Body of pancreas (tissue), 4 donors: ENCODE measurements around the gene SPOCK1. TPM values are rescaled to one million over a fixed set of nuclear protein-coding genes. Genes with fewer than 3 reads are reported as not detected.
A peak's percentile ranks its signal among the peaks of the same experiment; 100 is the strongest.
"Not testable (repeated sequence)": the region's sequence is repeated elsewhere in the genome, so short reads cannot be mapped to it uniquely, and the experiment has no call there.

Experiments
- ATAC-seq: fragments of 150-250 bp; one replicate; pipeline ENCODE4 v1.9.1; 2016
- DNase-seq, 4 donors: peaks; one replicate each; pipeline ENCODE4 v3.0.0-alpha.2; 2019
- H3K27ac ChIP-seq, 4 donors: fragments of 200-600 bp; sonication (generic); 1 replicate in 3 of 4; 2 replicates in 1 of 4; pipeline versions ENCODE4 v1.5.1 to v1.6.1; 2016 to 2019; ENCODE audit warnings: mild to moderate bottlenecking in 1 of 4, mixed read lengths in 1 of 4, moderate library complexity in 1 of 4
- H3K27me3 ChIP-seq, 2 donors: fragments of 200-600 bp; sonication (generic); one replicate each; pipeline ENCODE4 v1.6.0; 2016; ENCODE audit warnings: mild to moderate bottlenecking in 1 of 2
- H3K36me3 ChIP-seq, 2 donors: fragments of 200-600 bp; sonication (generic); replicated peaks in 1 of 2; 2 replicates each; pipeline ENCODE4 v1.5.1; 2016; ENCODE audit warnings: low read depth in 2 of 2; ENCODE audit not compliant: insufficient read depth in 1 of 2
- H3K4me1 ChIP-seq: fragments of 200-600 bp; sonication (generic); one replicate; pipeline ENCODE4 v1.6.0; 2016
- H3K4me3 ChIP-seq, 2 donors: fragments of 200-600 bp; sonication (generic); 1 replicate in 1 of 2; 2 replicates in 1 of 2; pipeline ENCODE4 v1.5.1; 2016 to 2019
- H3K9me3 ChIP-seq, 3 donors: fragments of 200-600 bp; sonication (generic); 1 replicate in 2 of 3; 2 replicates in 1 of 3; pipeline ENCODE4 v1.5.1; 2016
- POLR2A ChIP-seq, 3 donors: fragments of 450-650 bp; IDR thresholded peaks; one replicate each; pipeline ENCODE4 v1.6.1; 2016; ENCODE audit warnings: antibody characterized with exemption in 3 of 3, mild to moderate bottlenecking in 2 of 3
- WGBS, 2 donors: methylation state at CpG; one replicate each; pipeline ENCODE4 v1.1.5; 2017; 5-methylcytosine and 5-hydroxymethylcytosine counted together
- intact Hi-C: fragments of 100-400 bp; cut with DNase I; formaldehyde crosslinking; loops from one replicate; pipeline ENCODE4 v1.15.1; 2023
- total RNA-seq, 2 donors: library from RNA; depleted of rRNA; stranded (reverse); fragments of >200 nt; gene quantifications; one replicate each; pipeline ENCODE4 v1.1.0, GENCODE V29; 2016
- TF ChIP-seq, protein P1 (sequence below), 7 experiments: fragments of 450-650 bp in 4 of 7; fragments of 200-600 bp in 3 of 7; sonication (generic) in 3 of 7; IDR thresholded peaks; one replicate each; pipeline ENCODE4 v1.5.1; 2016 to 2019; ENCODE audit warnings: antibody characterized with exemption in 7 of 7

SPOCK1 gene
- total RNA-seq, 2 donors from 2014 or later: 22.4 to 30.6 TPM

DNA sequence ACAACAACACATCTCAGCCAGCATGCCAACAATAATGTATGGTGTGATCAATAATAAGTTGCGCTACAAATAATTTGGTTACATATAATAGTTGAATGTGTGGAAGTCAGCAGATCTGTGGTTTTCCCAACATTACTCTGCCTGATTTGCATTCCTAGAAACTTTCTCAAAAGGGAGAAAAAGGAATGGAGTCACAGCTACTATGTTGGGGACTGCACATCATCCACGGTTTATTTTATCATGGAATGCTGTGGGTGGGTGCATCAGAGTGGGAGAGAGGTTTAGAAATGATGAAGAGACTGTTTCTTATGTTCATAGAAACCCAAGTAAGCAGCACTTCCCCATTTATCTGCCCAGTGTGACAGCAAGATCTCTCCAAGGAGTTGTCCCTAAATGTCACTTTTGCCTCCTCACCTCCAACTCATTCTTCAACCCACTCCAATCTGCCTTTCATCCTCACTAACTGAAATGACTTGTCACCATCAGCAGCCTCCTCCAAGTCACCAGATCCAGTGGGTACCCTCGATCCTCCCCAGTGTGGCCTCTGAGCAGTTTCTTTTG lies 2.8 kb upstream of the SPOCK1 start:
- 56 to 60% methylated on average over 3 of the region's 3 CpGs for whole genome bisulfite sequencing, 2 donors
- H3K4me3 ChIP-seq: no peak overlapping the region
- TF ChIP-seq, protein P1, sequence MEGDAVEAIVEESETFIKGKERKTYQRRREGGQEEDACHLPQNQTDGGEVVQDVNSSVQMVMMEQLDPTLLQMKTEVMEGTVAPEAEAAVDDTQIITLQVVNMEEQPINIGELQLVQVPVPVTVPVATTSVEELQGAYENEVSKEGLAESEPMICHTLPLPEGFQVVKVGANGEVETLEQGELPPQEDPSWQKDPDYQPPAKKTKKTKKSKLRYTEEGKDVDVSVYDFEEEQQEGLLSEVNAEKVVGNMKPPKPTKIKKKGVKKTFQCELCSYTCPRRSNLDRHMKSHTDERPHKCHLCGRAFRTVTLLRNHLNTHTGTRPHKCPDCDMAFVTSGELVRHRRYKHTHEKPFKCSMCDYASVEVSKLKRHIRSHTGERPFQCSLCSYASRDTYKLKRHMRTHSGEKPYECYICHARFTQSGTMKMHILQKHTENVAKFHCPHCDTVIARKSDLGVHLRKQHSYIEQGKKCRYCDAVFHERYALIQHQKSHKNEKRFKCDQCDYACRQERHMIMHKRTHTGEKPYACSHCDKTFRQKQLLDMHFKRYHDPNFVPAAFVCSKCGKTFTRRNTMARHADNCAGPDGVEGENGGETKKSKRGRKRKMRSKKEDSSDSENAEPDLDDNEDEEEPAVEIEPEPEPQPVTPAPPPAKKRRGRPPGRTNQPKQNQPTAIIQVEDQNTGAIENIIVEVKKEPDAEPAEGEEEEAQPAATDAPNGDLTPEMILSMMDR (IDR thresholded peaks at IDR 0.05): no peak
- no peak for TF ChIP-seq POLR2A (IDR thresholded peaks at IDR 0.05)
- peaks cover 10% of the 10 kb centered on the region for H3K4me1 ChIP-seq
- H3K27me3 ChIP-seq: peaks cover 0 to 10% of the 10 kb centered on the region in 2 donors
- intact Hi-C loops: loop anchor here (5.0 kb wide), 1 partner anchor 185 kb away; no protein-coding TSS in a partner anchor
- no peak overlapping the region for H3K27ac ChIP-seq
- H3K9me3 ChIP-seq: no peaks in the 10 kb centered on the region
- DNase-seq (no peak), ATAC-seq (no peak)
- no peaks in the 10 kb centered on the region for H3K36me3 ChIP-seq

DNA sequence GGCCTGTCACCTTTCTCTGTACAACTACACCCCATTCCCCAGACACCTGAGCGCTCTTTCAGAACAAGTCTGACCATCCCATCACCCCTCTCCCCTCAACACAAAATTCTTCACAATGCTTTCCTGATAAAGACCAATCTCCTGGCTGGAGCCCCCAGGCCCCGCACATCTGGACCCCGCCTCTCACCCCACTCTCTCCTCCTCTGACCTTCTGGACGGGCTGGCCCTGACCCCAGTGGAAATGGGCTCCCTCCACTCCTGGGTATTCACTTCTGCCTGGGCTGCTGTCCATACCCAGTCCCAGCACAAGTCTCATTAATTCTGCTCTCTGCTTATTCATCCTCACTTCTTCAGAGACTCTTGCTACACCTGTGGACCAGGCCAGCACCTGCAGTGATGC lies 2.1 kb upstream of the SPOCK1 start:
- no peak overlapping the region for H3K27ac ChIP-seq
- DNase-seq (no peak), ATAC-seq (no peak)
- TF ChIP-seq, protein P1 (IDR thresholded peaks at IDR 0.05): no peak
- TF ChIP-seq POLR2A (IDR thresholded peaks at IDR 0.05): no peak
- H3K9me3 ChIP-seq: no peaks in the 10 kb centered on the region
- H3K36me3 ChIP-seq: no peaks in the 10 kb centered on the region
- peaks cover 10% of the 10 kb centered on the region for H3K4me1 ChIP-seq
- intact Hi-C loops: loop anchor here (5.0 kb wide), 1 partner anchor 184 kb away; no protein-coding TSS in a partner anchor
- H3K27me3 ChIP-seq: peaks cover 0 to 10% of the 10 kb centered on the region in 2 donors
- no peak overlapping the region for H3K4me3 ChIP-seq
- WGBS, 2 donors: 63 to 68% methylated on average over 4 of the region's 4 CpGs

DNA sequence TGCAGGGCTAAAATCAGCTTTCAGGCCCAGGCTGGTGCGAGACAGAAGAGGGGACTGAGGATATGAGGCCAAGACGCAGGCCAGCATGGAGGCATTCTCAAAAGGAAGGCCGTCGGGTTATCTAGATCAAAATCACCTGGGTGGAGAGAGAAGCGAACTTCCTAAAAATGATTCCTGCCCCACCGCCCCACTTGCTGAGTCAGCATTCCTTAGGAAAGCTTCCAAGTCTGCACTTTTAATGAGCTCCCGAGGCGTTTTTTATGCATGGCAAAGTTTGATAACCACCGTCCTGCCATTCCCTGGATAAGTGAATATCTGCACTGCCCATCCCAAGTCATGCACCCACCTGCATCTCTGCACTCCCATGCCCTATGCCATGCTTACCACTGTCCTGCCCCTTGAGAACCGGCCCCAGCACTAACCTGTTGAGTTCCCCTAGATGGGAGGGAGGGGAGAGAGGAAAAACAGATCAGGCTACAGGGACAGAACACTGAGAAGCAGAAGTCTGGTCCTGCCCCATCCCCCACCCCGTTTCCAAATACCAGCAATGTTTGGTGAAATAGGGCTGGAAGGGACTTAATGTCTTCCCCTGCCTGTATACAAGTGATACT lies 1.6 kb upstream of the SPOCK1 start:
- H3K9me3 ChIP-seq: no peaks in the 10 kb centered on the region
- H3K27ac ChIP-seq: no peak overlapping the region
- intact Hi-C loops: loop anchor here (5.0 kb wide), 1 partner anchor 183 kb away; no protein-coding TSS in a partner anchor
- peaks cover 10% of the 10 kb centered on the region for H3K4me1 ChIP-seq
- H3K36me3 ChIP-seq: no peaks in the 10 kb centered on the region
- TF ChIP-seq, protein P1 (IDR thresholded peaks at IDR 0.05): no peak
- no peak for TF ChIP-seq POLR2A (IDR thresholded peaks at IDR 0.05)
- no peak overlapping the region for H3K4me3 ChIP-seq
- ATAC-seq (no peak), DNase-seq (no peak)
- peaks cover 0 to 10% of the 10 kb centered on the region in 2 donors for H3K27me3 ChIP-seq
- WGBS, 2 donors: 76 to 77% methylated on average over 11 of the region's 11 CpGs

DNA sequence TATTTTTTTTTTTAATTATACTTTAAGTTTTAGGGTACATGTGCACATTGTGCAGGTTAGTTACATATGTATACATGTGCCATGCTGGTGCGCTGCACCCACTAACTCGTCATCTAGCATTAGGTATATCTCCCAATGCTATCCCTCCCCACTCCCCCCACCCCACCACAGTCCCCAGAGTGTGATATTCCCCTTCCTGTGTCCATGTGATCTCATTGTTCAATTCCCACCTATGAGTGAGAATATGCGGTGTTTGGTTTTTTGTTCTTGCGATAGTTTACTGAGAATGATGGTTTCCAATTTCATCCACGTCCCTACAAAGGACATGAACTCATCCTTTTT lies 351 bp upstream of the SPOCK1 start:
- H3K9me3 ChIP-seq, ATAC-seq, H3K36me3 ChIP-seq, H3K27ac ChIP-seq, intact Hi-C loops, DNase-seq, H3K4me3 ChIP-seq: not testable (repeated sequence)
- WGBS, 2 donors: no CpG with 5 or more reads among the region's 5 CpGs
- H3K4me1 ChIP-seq: peaks cover 10% of the 10 kb centered on the region
- peaks cover 0 to 10% of the 10 kb centered on the region in 2 donors for H3K27me3 ChIP-seq

DNA sequence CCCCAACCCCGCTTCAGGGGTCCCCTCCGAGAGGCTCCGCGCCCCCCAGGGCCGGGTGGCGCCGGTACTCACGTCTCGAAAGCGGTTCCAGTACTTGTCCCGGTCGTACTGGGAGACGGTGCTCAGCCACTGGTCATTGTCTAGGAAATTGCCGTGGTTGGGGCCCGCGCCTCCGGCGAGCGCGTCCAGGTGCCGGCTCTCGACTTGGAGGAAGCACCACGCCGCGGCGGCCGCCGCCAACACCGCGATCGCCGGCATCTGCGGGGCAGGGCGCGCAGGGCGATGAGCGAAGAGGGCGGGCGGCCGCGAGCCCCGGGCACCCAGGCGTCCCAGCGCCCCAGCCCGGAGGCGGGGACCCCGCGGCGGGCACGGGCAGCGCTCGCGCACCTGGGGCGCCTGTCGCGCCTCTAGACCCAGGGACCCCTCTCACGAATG lies 808 bp downstream of the SPOCK1 start:
- H3K9me3 ChIP-seq: no peaks in the 10 kb centered on the region
- no peak overlapping the region for H3K4me3 ChIP-seq
- peaks cover 0 to 10% of the 10 kb centered on the region in 2 donors for H3K27me3 ChIP-seq
- no peak overlapping the region for H3K27ac ChIP-seq
- ATAC-seq (no peak), DNase-seq (peak in 2 of 4 donors; percentile 22 to 27)
- 0 to 3% methylated on average over 1 to 57 of the region's 57 CpGs for WGBS, 2 donors
- intact Hi-C loops: no loop called here
- no peak for TF ChIP-seq POLR2A (IDR thresholded peaks at IDR 0.05)
- TF ChIP-seq, protein P1 (IDR thresholded peaks at IDR 0.05): no peak
- peaks cover 10% of the 10 kb centered on the region for H3K4me1 ChIP-seq
- no peaks in the 10 kb centered on the region for H3K36me3 ChIP-seq
